ENCODE data around the gene AOAH. TPM values are rescaled to one million over a fixed set of nuclear protein-coding genes. Genes with fewer than 3 reads are reported as not detected.

Gene AOAH
- total and polyA plus RNA-seq, 2 donors (not counting 3 experiments of a cell fraction or from before 2014, with no cell fraction given): not detected

DNA sequence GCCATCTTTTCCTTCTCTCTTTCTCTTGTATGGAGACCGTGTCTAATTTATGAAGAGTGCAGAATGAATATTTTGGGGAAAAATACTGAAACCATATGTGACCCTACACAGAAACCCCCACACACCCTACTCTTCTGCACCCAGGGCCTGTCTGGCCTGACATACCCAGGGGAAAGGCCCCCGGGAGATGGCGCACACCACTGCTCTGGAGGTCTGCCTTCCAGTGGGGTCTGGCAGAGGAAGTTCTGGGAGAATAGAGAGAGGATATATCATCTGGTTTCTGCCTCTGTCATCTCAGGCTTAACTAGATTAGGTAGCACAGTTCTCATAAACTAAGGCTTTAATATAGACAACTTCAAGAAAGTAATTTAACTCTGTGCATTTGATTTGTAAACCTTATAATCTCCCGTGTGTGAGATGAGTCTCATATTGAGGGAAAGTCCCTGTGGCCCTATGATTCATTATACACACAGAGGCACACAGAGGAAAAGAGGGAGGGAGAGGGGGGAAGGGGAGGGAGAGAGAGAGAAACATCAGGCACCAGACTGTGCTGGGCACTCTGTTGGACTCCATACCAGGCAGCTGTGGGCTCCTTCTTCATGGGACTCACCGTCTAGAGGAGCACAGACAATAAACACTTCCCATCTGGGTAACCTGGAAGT, 123.3 kb downstream of the AOAH start:
- Histone ChIP-seq H3K4me2 (ENCODE audit: insufficient read depth, low read length) (no peak overlapping the region), H3K79me2 (ENCODE audit: control insufficient read depth, insufficient read depth, low read length) (no peaks in the 10 kb centered on the region)
- FAIRE-seq: no peak

More for the DNA sequence above, 123.3 kb downstream of the AOAH start:
- Histone ChIP-seq H3K4me3 (replicated peaks in 1 of 3; ENCODE audit: insufficient read depth in 1 of 3, low read depth in 1 of 3, low read length in 3 of 3) (no peak overlapping the region), H3K4me1 (ENCODE audit: control insufficient read depth, extremely low read depth, insufficient read depth, low read length) (no peaks in the 10 kb centered on the region), H3K27me3 (ENCODE audit: control insufficient read depth in 2 of 2, insufficient read depth in 2 of 2, low read length in 2 of 2) (no peaks in the 10 kb centered on the region), H3K27ac (ENCODE audit: insufficient read depth, low read depth, low read length) (no peak overlapping the region), H3K9me1 (replicated peaks; ENCODE audit: control insufficient read depth, extremely low read depth, insufficient read depth, low read length) (no peaks in the 10 kb centered on the region), H3K9me3 (replicated peaks; ENCODE audit: control insufficient read depth, insufficient read depth, low read length) (no peaks in the 10 kb centered on the region), H3K9ac (replicated peaks; ENCODE audit: extremely low read depth, insufficient read depth, low read length) (no peak overlapping the region), H2AFZ (ENCODE audit: low read depth, low read length) (no peak overlapping the region), H4K20me1 (replicated peaks; ENCODE audit: control insufficient read depth, extremely low read depth, insufficient read depth, low read length) (no peaks in the 10 kb centered on the region), H3K36me3 (ENCODE audit: control insufficient read depth in 2 of 2, extremely low read depth in 1 of 2, insufficient read depth in 2 of 2, low read length in 2 of 2) (no peaks in the 10 kb centered on the region)
- no peak for TF ChIP-seq MAX (IDR thresholded peaks at IDR 0.05; ENCODE audit: insufficient read depth, insufficient read length)
- TF ChIP-seq FOS (IDR thresholded peaks at IDR 0.05; ENCODE audit: borderline replicate concordance, insufficient read depth, low read length): no peak
- TF ChIP-seq POLR2A (IDR thresholded peaks at IDR 0.05; ENCODE audit: low read depth, low read length): no peak
- no peak for TF ChIP-seq EZH2 (IDR thresholded peaks at IDR 0.05; ENCODE audit: borderline replicate concordance, low read depth, low read length, severe bottlenecking)
- TF ChIP-seq CTCF (IDR thresholded peaks at IDR 0.05; ENCODE audit: extremely low read depth in 1 of 2, insufficient read depth in 1 of 2, low read depth in 1 of 2, low read length in 2 of 2): no peak
- no peak for TF ChIP-seq POLR2AphosphoS5 (IDR thresholded peaks at IDR 0.05; ENCODE audit: insufficient read depth, low read depth, low read length)
- TF ChIP-seq MYC (IDR thresholded peaks at IDR 0.05; ENCODE audit: low read depth, low read length): no peak
- no peak for TF ChIP-seq JUN (IDR thresholded peaks at IDR 0.05; ENCODE audit: borderline replicate concordance, insufficient read depth, insufficient read length, low read depth)
- TF ChIP-seq GATA2 (IDR thresholded peaks at IDR 0.05; ENCODE audit: insufficient read depth, insufficient read length, low read depth, low read length): no peak
- ChIA-PET POLR2A (no interaction called here), CTCF (no interaction called here)
- intact Hi-C loops (cut with micrococcal nuclease): no loop called here
- peak; percentile 3 for DNase-seq (ENCODE audit: low read depth, low spot score)
- dilution Hi-C loops (cut with MboI; ENCODE audit: extremely low pct_ligation_motif_present, low sequenced_read_pairs): no loop called here
- BruUV-seq (replicated peaks): no TSS peak

All from endothelial cell of umbilical vein (primary cell).